H1 (cell line): Measurements from ENCODE around the gene WLS. TPM values are rescaled to one million over a fixed set of nuclear protein-coding genes. Genes with fewer than 3 reads are reported as not detected.

Experiments
- CTCF ChIA-PET: fragments of 300-600 bp; sonication (Branson Sonifier 250); formaldehyde crosslinking; loops from one replicate; lab custom pipeline; 2021; ENCODE audit not compliant: partially characterized antibody; lab: Charles Lee
- POLR2A ChIA-PET: fragments of 300-600 bp; sonication (Branson Sonifier 250); formaldehyde crosslinking; loops from one replicate; lab custom pipeline; 2021; ENCODE audit warnings: inconsistent platforms; ENCODE audit not compliant: partially characterized antibody; lab: Charles Lee
- DNase-seq, 2 experiments: peaks; one replicate each; pipeline versions ENCODE4 v3.0.0 to v3.0.0-alpha.2; 2010 to 2022; ENCODE audit warnings: low spot score in 2 of 2, low read depth in 1 of 2, mixed read lengths in 1 of 2
- FAIRE-seq: peaks from 2 replicates; lab custom pipeline; 2011; peaks lifted over from hg19 to GRCh38; lab: Jason Lieb, UNC
- H2AFZ ChIP-seq: 2 replicates; pipeline ENCODE4 v1.8.1; 2012; ENCODE audit warnings: low read length, inconsistent platforms
- H2AK5ac ChIP-seq: 2 replicates; pipeline ENCODE4 v1.6.1; 2013; ENCODE audit warnings: low read depth, low read length
- H2BK120ac ChIP-seq: replicated peaks from 2 replicates; pipeline ENCODE3; 2013; ENCODE audit warnings: low read depth, low read length, inconsistent platforms
- H2BK12ac ChIP-seq: 2 replicates; pipeline ENCODE4 v1.6.1; 2013; ENCODE audit warnings: low read depth, low read length
- H2BK15ac ChIP-seq: 2 replicates; pipeline ENCODE4 v1.6.1; 2013; ENCODE audit warnings: low read length
- H2BK20ac ChIP-seq: 2 replicates; pipeline ENCODE4 v1.6.1; 2013; ENCODE audit warnings: low read length
- H2BK5ac ChIP-seq: 2 replicates; pipeline ENCODE4 v1.6.1; 2013; ENCODE audit warnings: low read depth, low read length
- H3K14ac ChIP-seq: 2 replicates; pipeline ENCODE4 v1.6.1; 2013; ENCODE audit warnings: inconsistent platforms; ENCODE audit not compliant: insufficient read length
- H3K18ac ChIP-seq: 2 replicates; pipeline ENCODE4 v1.6.1; 2013; ENCODE audit warnings: low read length; ENCODE audit errors: extremely low read depth
- H3K23ac ChIP-seq: 2 replicates; pipeline ENCODE4 v1.6.1; 2013; ENCODE audit warnings: inconsistent platforms; ENCODE audit not compliant: insufficient read length
- H3K23me2 ChIP-seq: 2 replicates; pipeline ENCODE4 v1.6.1; 2013; ENCODE audit warnings: low read depth, low read length
- H3K27ac ChIP-seq: 2 replicates; pipeline ENCODE4 v1.6.1; 2011; ENCODE audit warnings: low read depth, low read length, inconsistent platforms
- H3K27me3 ChIP-seq, 4 experiments: replicated peaks in 1 of 4; 1 replicate in 1 of 4; 2 replicates in 3 of 4; pipeline versions ENCODE4 v1.6.1 to v1.8.1; 2011 to 2013; ENCODE audit warnings: low read length in 3 of 4, mild to moderate bottlenecking in 3 of 4, inconsistent platforms in 2 of 4, mixed read lengths in 2 of 4, moderate library complexity in 1 of 4; ENCODE audit not compliant: control insufficient read depth in 3 of 4, insufficient read depth in 3 of 4; ENCODE audit errors: extremely low read depth in 1 of 4
- H3K36me3 ChIP-seq, 4 experiments: 2 replicates each; pipeline versions ENCODE4 v1.6.1 to v1.8.1; 2011 to 2013; ENCODE audit warnings: mild to moderate bottlenecking in 4 of 4, low read length in 3 of 4, moderate library complexity in 2 of 4, control low read depth in 1 of 4, inconsistent platforms in 1 of 4; ENCODE audit not compliant: insufficient read depth in 4 of 4, control insufficient read depth in 2 of 4
- H3K4ac ChIP-seq: replicated peaks from 2 replicates; pipeline ENCODE3; 2013; ENCODE audit warnings: low read length, low read depth, mixed read lengths, inconsistent platforms; ENCODE audit not compliant: insufficient read length
- H3K4me1 ChIP-seq, 4 experiments: replicated peaks in 1 of 4; 1 replicate in 1 of 4; 2 replicates in 3 of 4; pipeline versions ENCODE4 v1.6.1 to v1.8.1; 2011 to 2013; ENCODE audit warnings: low read length in 3 of 4, inconsistent platforms in 2 of 4, mixed read lengths in 1 of 4; ENCODE audit not compliant: insufficient read depth in 4 of 4, control insufficient read depth in 3 of 4
- H3K4me2 ChIP-seq, 2 experiments: 2 replicates each; pipeline versions ENCODE4 v1.6.1 to v1.8.1; 2011 to 2013; ENCODE audit warnings: low read depth in 2 of 2, low read length in 2 of 2, control low read depth in 1 of 2, inconsistent platforms in 1 of 2, mild to moderate bottlenecking in 1 of 2; ENCODE audit not compliant: insufficient read depth in 1 of 2
- H3K4me3 ChIP-seq, 4 experiments: fragments of 200-600, 300-600 bp in 1 of 4; sonication (generic), shearing (Covaris generic), sonication (Bioruptor Twin) in 1 of 4; 2 replicates each; pipeline versions ENCODE4 v1.5.1 to v1.8.1; 2011 to 2016; ENCODE audit warnings: low read length in 4 of 4, low read depth in 3 of 4, control low read depth in 2 of 4, inconsistent platforms in 2 of 4, mild to moderate bottlenecking in 2 of 4, mixed read lengths in 1 of 4, moderate library complexity in 1 of 4; ENCODE audit not compliant: insufficient read depth in 2 of 4; ENCODE audit errors: extremely low read depth in 1 of 4
- H3K56ac ChIP-seq: replicated peaks from 2 replicates; pipeline ENCODE3; 2013; ENCODE audit warnings: low read depth, mild to moderate bottlenecking, mixed read lengths, low read length, inconsistent platforms; ENCODE audit not compliant: insufficient read length
- H3K79me1 ChIP-seq: 2 replicates; pipeline ENCODE4 v1.6.1; 2013; ENCODE audit warnings: low read depth, low read length, control low read depth
- H3K79me2 ChIP-seq, 2 experiments: 2 replicates each; pipeline versions ENCODE4 v1.6.1 to v1.8.1; 2012 to 2013; ENCODE audit warnings: low read length in 2 of 2, mild to moderate bottlenecking in 2 of 2, inconsistent platforms in 1 of 2; ENCODE audit not compliant: insufficient read depth in 2 of 2, control insufficient read depth in 1 of 2
- H3K9ac ChIP-seq, 4 experiments: replicated peaks in 1 of 4; 1 replicate in 1 of 4; 2 replicates in 3 of 4; pipeline versions ENCODE4 v1.6.1 to v1.8.1; 2011 to 2013; ENCODE audit warnings: low read depth in 3 of 4, low read length in 3 of 4, control low read depth in 2 of 4, mild to moderate bottlenecking in 2 of 4, moderate library complexity in 2 of 4, inconsistent platforms in 1 of 4; ENCODE audit errors: extremely low read depth in 1 of 4
- H3K9me3 ChIP-seq, 2 experiments: 2 replicates each; pipeline versions ENCODE4 v1.6.1 to v1.8.1; 2012 to 2013; ENCODE audit warnings: mild to moderate bottlenecking in 2 of 2, moderate library complexity in 2 of 2, control low read depth in 1 of 2, inconsistent platforms in 1 of 2, low read depth in 1 of 2, low read length in 1 of 2, mixed read lengths in 1 of 2; ENCODE audit not compliant: insufficient read depth in 2 of 2
- H4K20me1 ChIP-seq, 2 experiments: replicated peaks in 1 of 2; 2 replicates each; pipeline versions ENCODE3 to v1.8.1; 2011 to 2013; ENCODE audit warnings: inconsistent platforms in 2 of 2, low read length in 2 of 2, mild to moderate bottlenecking in 1 of 2; ENCODE audit not compliant: insufficient read depth in 2 of 2, control insufficient read depth in 1 of 2
- H4K5ac ChIP-seq: 2 replicates; pipeline ENCODE4 v1.6.1; 2013; ENCODE audit warnings: low read length, low read depth, mixed read lengths, inconsistent platforms; ENCODE audit not compliant: insufficient read length
- H4K8ac ChIP-seq: 2 replicates; pipeline ENCODE4 v1.8.0; 2013; ENCODE audit warnings: mild to moderate bottlenecking, moderate library complexity, low read length, inconsistent platforms; ENCODE audit not compliant: insufficient read depth; ENCODE audit errors: extremely low read depth
- H4K91ac ChIP-seq: replicated peaks from 2 replicates; pipeline ENCODE3; 2013; ENCODE audit warnings: low read length, mixed read lengths, inconsistent platforms; ENCODE audit not compliant: insufficient read length
- CHD2 ChIP-seq: IDR thresholded peaks from 2 replicates; pipeline ENCODE4 v1.6.1; 2012; ENCODE audit warnings: low read length, improper control_type of control experiment
- GTF2F1 ChIP-seq: IDR thresholded peaks from 2 replicates; pipeline ENCODE4 v1.6.1; 2012; ENCODE audit warnings: low read depth, low read length, improper control_type of control experiment, borderline replicate concordance
- NANOG ChIP-seq: IDR thresholded peaks from 2 replicates; pipeline ENCODE4 v1.6.1; 2011; ENCODE audit warnings: low read length, low read depth, mild to moderate bottlenecking, inconsistent platforms; ENCODE audit not compliant: insufficient read depth, poor library complexity, severe bottlenecking
- WGBS, 2 experiments: shearing (Covaris generic) in 1 of 2; methylation state at CpG; one replicate each; pipeline versions ENCODE4 v1.1.6 to v1.1.7; 2013 to 2015; ENCODE audit warnings: low lambda C conversion rate in 2 of 2, mixed read lengths in 2 of 2, inconsistent platforms in 1 of 2, low coverage in 1 of 2, missing lambda C conversion rate in 1 of 2; ENCODE audit not compliant: insufficient replicate concordance in 2 of 2, insufficient coverage in 1 of 2, insufficient read length in 1 of 2; ENCODE audit errors: extremely low coverage in 1 of 2, missing lambda C conversion rate in 1 of 2; 5-methylcytosine and 5-hydroxymethylcytosine counted together
- polyA plus RNA-seq, 7 experiments: library from polyadenylated mRNA; depleted of rRNA in 3 of 7; stranded (reverse) in 5 of 7; unstranded in 2 of 7; fragments of >200 nt in 5 of 7; fragments of 200-250 nt in 2 of 7; gene quantifications; 1 replicate in 5 of 7; 2 replicates in 1 of 7; 4 replicates in 1 of 7; pipeline versions ENCODE4 v1.2.1 to v1.2.3, GENCODE V29; 2011 to 2013; ENCODE audit warnings: missing spikeins in 2 of 7, mixed read lengths in 2 of 7
- total RNA-seq: library from RNA; stranded (reverse); fragmentation: NEBNext Ultra II Directional; extraction: Animal tissue kit (Norgen Biotek cat#: 25700); gene quantifications from 2 replicates; pipeline ENCODE4 v1.2.1, GENCODE V29; 2021
- TF ChIP-seq, protein P1 (sequence below): IDR thresholded peaks from 2 replicates; pipeline ENCODE4 v1.6.1; 2011; ENCODE audit warnings: low read depth, mild to moderate bottlenecking, low read length; ENCODE audit not compliant: insufficient read depth
- TF ChIP-seq, protein P2 (sequence below): IDR thresholded peaks from 2 replicates; pipeline ENCODE4 v1.6.1; 2012; ENCODE audit warnings: inconsistent platforms

Gene WLS
- total and polyA plus RNA-seq, 2 of the 8 experiments (the other 6 are each of a cell fraction or from before 2014, with no cell fraction given), result 1.2 to 2.7 TPM

DNA sequence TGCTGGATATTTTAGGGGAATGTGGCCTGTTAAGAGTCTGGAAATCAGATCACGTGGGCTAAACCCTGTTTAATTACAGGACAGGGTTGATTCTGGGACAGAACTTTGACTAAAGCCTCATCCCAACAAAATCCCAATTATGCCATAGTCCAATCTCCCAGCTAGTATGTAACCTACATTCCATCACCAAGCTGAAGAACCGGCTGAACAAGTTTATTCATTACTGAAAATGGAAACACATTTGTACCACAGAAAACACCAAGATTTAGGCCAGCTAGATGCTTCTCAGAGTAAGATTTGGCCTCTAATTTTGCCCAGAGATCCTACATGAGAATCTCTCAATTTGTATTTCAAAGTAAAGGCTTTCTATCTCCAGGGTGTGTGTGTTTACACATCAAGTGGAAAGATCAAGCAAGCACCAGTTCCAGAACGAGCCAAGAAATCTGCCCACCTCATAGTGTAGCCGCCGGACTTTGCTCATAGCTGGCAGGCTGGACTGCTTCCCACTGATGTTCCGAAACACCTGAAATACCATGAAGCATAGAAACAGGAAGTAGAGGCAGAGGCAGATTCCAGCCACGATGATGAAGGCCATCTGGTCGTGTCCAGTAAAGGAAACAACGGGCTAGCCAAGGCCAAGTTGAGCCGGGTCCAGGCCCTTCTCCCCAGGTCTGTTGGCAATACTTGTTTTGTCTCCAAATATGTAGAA, 86.8 kb downstream of the WLS start:
- H3K56ac ChIP-seq, result no peak overlapping the region
- no peak overlapping the region for H3K23ac ChIP-seq
- POLR2A ChIA-PET, result no interaction called here
- H2AFZ ChIP-seq, result no peak overlapping the region
- no peak overlapping the region for H2BK12ac ChIP-seq
- H4K8ac ChIP-seq, result no peak overlapping the region
- H3K9ac ChIP-seq, result no peak overlapping the region
- H3K27me3 ChIP-seq, result no peaks in the 10 kb centered on the region
- no peak overlapping the region for H2AK5ac ChIP-seq
- H3K14ac ChIP-seq, result no peak overlapping the region
- no peak overlapping the region for H4K5ac ChIP-seq
- no peak overlapping the region for H3K4ac ChIP-seq
- H3K36me3 ChIP-seq, result no peaks in the 10 kb centered on the region
- FAIRE-seq, result no peak
- no peak overlapping the region for H3K4me2 ChIP-seq
- no peaks in the 10 kb centered on the region for H3K9me3 ChIP-seq
- no peaks in the 10 kb centered on the region for H3K79me2 ChIP-seq
- H3K4me1 ChIP-seq, result peaks cover under 1 to 13% (median 6%) of the 10 kb centered on the region in 4 experiments; a peak in 5 of 7 replicates
- no peak for DNase-seq
- H3K4me3 ChIP-seq, result no peak overlapping the region
- H2BK20ac ChIP-seq, result no peak overlapping the region
- TF ChIP-seq, protein P1, sequence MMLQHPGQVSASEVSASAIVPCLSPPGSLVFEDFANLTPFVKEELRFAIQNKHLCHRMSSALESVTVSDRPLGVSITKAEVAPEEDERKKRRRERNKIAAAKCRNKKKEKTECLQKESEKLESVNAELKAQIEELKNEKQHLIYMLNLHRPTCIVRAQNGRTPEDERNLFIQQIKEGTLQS, result no peak
- TF ChIP-seq CHD2, result no peak
- TF ChIP-seq NANOG, result no peak
- TF ChIP-seq GTF2F1, result no peak
- TF ChIP-seq, protein P2, sequence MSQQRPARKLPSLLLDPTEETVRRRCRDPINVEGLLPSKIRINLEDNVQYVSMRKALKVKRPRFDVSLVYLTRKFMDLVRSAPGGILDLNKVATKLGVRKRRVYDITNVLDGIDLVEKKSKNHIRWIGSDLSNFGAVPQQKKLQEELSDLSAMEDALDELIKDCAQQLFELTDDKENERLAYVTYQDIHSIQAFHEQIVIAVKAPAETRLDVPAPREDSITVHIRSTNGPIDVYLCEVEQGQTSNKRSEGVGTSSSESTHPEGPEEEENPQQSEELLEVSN, result no peak
- TF ChIP-seq, all 59 proteins: peak for 0
- Histone ChIP-seq H4K91ac (no peak overlapping the region), H3K18ac (no peak overlapping the region), H3K27ac (no peak overlapping the region), H2BK15ac (no peak overlapping the region), H2BK5ac (no peak overlapping the region), H3K23me2 (no peaks in the 10 kb centered on the region), H4K20me1 (no peaks in the 10 kb centered on the region), H2BK120ac (no peak overlapping the region), H3K79me1 (no peaks in the 10 kb centered on the region)
- 88% methylated on average over 10 of the region's 10 CpGs; no CpG with 5 or more reads in 1 of the 2 experiments for WGBS, 2 experiments
- CTCF ChIA-PET, result interaction anchor here (1.2 to 2.2 kb wide), 3 partner anchors 16 to 177 kb away, joined by 3 to 5 read pairs (median 4); no protein-coding TSS in a partner anchor
